Measurements from ENCODE around the gene DSC3. TPM values are rescaled to one million over a fixed set of nuclear protein-coding genes. Genes with fewer than 3 reads are reported as not detected.
A peak's percentile ranks its signal among the peaks of the same experiment; 100 is the strongest.

DSC3 gene
- total RNA-seq, 1 donor from 2014 or later = 0.24 TPM

DNA sequence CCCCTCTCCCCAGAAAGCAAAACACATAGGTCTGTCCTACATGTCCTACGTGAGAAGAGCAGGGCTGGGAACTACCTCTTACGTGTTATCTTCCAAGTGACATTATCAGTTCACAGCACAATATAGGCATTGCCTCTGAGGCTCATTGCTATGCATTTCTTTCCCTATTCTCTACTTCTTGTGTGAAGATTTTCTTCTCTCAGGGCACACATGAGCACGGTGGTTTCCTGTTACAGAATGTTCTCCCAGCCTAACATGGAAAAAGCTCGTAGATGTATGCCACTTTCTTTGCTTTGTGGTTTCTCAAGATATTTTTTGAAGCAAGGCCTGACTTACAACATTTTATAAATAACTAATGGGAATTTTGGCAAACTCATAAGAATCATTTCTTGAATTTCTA lies 19.4 kb upstream of the DSC3 start:
- Histone ChIP-seq H3K36me3 (no peaks in the 10 kb centered on the region), H3K9me3 (no peaks in the 10 kb centered on the region), H3K4me1 (no peaks in the 10 kb centered on the region), H3K4me3 (no peak overlapping the region), H3K27ac (no peak overlapping the region), H3K27me3 (ENCODE audit: low read depth) (no peaks in the 10 kb centered on the region)
- DNase-seq = no peak
- intact Hi-C loops (cut with DNase I) = no loop called here
- peak in 1 of 2 donors; percentile 21 for ATAC-seq
- TF ChIP-seq, protein P1, sequence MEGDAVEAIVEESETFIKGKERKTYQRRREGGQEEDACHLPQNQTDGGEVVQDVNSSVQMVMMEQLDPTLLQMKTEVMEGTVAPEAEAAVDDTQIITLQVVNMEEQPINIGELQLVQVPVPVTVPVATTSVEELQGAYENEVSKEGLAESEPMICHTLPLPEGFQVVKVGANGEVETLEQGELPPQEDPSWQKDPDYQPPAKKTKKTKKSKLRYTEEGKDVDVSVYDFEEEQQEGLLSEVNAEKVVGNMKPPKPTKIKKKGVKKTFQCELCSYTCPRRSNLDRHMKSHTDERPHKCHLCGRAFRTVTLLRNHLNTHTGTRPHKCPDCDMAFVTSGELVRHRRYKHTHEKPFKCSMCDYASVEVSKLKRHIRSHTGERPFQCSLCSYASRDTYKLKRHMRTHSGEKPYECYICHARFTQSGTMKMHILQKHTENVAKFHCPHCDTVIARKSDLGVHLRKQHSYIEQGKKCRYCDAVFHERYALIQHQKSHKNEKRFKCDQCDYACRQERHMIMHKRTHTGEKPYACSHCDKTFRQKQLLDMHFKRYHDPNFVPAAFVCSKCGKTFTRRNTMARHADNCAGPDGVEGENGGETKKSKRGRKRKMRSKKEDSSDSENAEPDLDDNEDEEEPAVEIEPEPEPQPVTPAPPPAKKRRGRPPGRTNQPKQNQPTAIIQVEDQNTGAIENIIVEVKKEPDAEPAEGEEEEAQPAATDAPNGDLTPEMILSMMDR (IDR thresholded peaks at IDR 0.05) = no peak

DNA sequence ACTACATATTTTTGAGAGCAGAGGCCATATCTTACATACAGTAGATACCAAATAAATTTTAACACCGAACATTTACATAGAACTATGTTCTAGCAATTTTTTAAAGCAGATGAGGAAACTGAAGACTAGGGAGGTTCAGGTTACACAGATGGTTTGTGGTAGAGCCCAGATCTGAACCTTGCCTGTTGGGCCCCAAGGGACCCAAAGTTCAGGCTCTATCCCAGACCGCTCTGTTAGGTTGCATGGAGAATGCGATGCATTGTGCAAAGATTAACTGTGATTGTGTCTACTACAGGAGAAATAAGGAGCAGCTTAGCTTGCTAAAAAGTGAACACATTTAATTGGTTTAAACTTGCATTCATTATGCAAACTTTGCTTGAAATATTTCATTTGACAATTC lies 16.4 kb upstream of the DSC3 start:
- Histone ChIP-seq H3K36me3 (no peaks in the 10 kb centered on the region), H3K4me3 (no peak overlapping the region), H3K27me3 (ENCODE audit: low read depth) (no peaks in the 10 kb centered on the region), H3K27ac (no peak overlapping the region), H3K9me3 (no peaks in the 10 kb centered on the region), H3K4me1 (no peaks in the 10 kb centered on the region)
- TF ChIP-seq, protein P1 (IDR thresholded peaks at IDR 0.05) = no peak
- ATAC-seq (no peak), DNase-seq (no peak)
- intact Hi-C loops (cut with DNase I) = no loop called here

DNA sequence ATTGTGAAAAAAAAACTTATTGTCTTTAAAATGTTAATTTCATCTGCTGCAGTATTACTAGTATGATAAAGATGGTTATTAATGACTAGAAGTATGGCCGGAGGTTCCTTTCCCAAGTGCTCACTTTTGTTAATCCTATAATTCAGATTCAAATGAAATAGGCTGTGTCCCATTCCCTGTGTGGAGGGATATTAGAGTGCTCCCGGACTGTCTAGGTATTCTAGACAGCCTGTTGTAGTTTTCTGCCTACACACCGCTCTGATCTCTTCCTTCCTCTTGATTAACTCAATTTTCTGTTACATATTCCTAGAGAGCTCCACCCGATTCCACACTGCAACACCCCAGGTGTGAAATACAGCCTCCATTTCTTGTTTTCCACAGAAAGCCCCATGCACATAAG lies 15.4 kb upstream of the DSC3 start:
- no peak for DNase-seq
- no peaks in the 10 kb centered on the region for H3K36me3 ChIP-seq
- no peaks in the 10 kb centered on the region for H3K4me1 ChIP-seq
- TF ChIP-seq, protein P1 (IDR thresholded peaks at IDR 0.05) = no peak
- no peaks in the 10 kb centered on the region for H3K27me3 ChIP-seq (ENCODE audit: low read depth)
- no peaks in the 10 kb centered on the region for H3K9me3 ChIP-seq
- intact Hi-C loops (cut with DNase I) = no loop called here
- no peak for ATAC-seq
- H3K27ac ChIP-seq = no peak overlapping the region
- no peak overlapping the region for H3K4me3 ChIP-seq

DNA sequence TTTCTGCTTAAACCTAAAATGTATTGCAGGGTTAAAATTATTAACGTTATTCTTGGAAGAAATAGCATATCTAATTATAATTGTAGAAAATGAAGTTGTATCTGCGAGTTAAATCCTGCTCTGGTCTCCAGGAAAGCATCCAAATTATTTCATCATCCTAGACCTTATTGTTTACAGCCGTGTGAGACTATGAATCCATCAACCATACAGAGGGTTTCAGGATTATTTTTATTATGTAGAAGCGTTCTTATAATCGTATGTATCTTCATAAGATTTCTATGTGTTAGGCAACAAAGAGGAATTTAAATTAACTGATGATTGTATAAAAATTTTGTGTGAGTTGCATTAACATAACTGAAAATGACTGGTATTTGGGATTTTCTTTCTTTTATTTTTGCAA lies 14.5 kb upstream of the DSC3 start:
- H3K27me3 ChIP-seq (ENCODE audit: low read depth) = no peaks in the 10 kb centered on the region
- no peak overlapping the region for H3K4me3 ChIP-seq
- intact Hi-C loops (cut with DNase I) = no loop called here
- H3K36me3 ChIP-seq = no peaks in the 10 kb centered on the region
- no peaks in the 10 kb centered on the region for H3K9me3 ChIP-seq
- H3K4me1 ChIP-seq = no peaks in the 10 kb centered on the region
- no peak overlapping the region for H3K27ac ChIP-seq
- ATAC-seq (no peak), DNase-seq (no peak)
- TF ChIP-seq, protein P1 (IDR thresholded peaks at IDR 0.05) = no peak

DNA sequence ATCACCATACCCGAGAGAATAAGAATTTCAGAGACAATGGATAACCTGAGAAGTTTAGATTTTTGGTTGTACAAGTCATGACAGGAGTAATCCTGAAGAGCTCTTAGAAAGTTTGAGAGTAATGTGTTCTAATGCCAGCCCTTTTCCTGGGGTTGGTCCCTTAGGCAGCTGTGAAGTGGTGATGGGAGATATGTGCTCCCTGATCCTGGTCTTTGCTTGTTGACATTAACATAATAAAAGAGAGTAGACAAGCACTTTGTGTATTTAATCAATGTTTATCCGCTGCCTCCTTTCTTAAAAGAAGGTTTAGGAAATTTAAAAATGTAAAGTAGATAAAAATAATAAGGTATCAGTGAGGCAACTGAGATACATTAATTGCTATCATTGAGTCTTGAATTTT lies 13.8 kb upstream of the DSC3 start:
- intact Hi-C loops (cut with DNase I) = no loop called here
- Histone ChIP-seq H3K36me3 (no peaks in the 10 kb centered on the region), H3K9me3 (no peaks in the 10 kb centered on the region), H3K4me1 (no peaks in the 10 kb centered on the region), H3K4me3 (no peak overlapping the region), H3K27me3 (ENCODE audit: low read depth) (no peaks in the 10 kb centered on the region), H3K27ac (no peak overlapping the region)
- TF ChIP-seq, protein P1 (IDR thresholded peaks at IDR 0.05) = no peak
- ATAC-seq = no peak
- no peak for DNase-seq

DNA sequence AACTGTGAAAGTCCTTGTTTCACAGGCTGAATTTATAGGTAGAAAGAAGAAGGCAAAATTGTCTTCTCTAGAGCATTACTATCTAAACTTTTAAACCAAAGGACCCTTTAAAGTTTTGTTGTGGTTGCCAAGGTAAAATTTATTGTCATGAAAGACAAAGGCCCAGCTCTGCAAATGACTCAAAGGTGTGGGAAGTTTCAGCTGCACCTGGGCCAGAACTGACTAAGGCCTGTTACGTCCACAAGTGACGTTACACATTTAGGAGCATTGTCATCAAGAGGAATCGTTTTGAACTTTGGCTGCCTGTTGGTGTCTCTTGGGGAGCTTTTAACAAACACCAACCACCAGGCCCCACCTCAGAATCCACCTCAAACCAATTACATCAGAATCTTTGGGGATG lies 8.1 kb upstream of the DSC3 start:
- ATAC-seq (no peak), DNase-seq (no peak)
- TF ChIP-seq, protein P1 (IDR thresholded peaks at IDR 0.05) = no peak
- H3K36me3 ChIP-seq = no peaks in the 10 kb centered on the region
- no peaks in the 10 kb centered on the region for H3K4me1 ChIP-seq
- no peak overlapping the region for H3K4me3 ChIP-seq
- no peaks in the 10 kb centered on the region for H3K9me3 ChIP-seq
- intact Hi-C loops (cut with DNase I) = no loop called here
- H3K27me3 ChIP-seq (ENCODE audit: low read depth) = no peaks in the 10 kb centered on the region
- no peak overlapping the region for H3K27ac ChIP-seq

All from lower lobe of right lung (tissue), 2 donors.